Hepatocyte (in vitro differentiated cells): ENCODE data around the gene FAR1. TPM values are rescaled to one million over a fixed set of nuclear protein-coding genes. Genes with fewer than 3 reads are reported as not detected.
"Not testable (repeated sequence)": the region's sequence is repeated elsewhere in the genome, so short reads cannot be mapped to it uniquely, and the experiment has no call there.

Source experiments
- DNase-seq: peaks from one replicate; pipeline ENCODE4 v3.0.0-alpha.2; 2016; ENCODE audit warnings: low spot score
- H2AFZ ChIP-seq: fragments of 200-600 bp; sonication (generic); 2 replicates; pipeline ENCODE4 v1.6.0; 2016; ENCODE audit warnings: antibody characterized with exemption, mild to moderate bottlenecking
- H3K27ac ChIP-seq: fragments of 200-600 bp; sonication (generic); 2 replicates; pipeline ENCODE4 v1.5.1; 2016; ENCODE audit warnings: mild to moderate bottlenecking
- H3K27me3 ChIP-seq: fragments of 200-600 bp; sonication (generic); 2 replicates; pipeline ENCODE4 v1.6.1; 2016
- H3K36me3 ChIP-seq: fragments of 200-600 bp; sonication (generic); replicated peaks from 2 replicates; pipeline ENCODE4 v1.5.1; 2016; ENCODE audit warnings: low read depth; ENCODE audit not compliant: insufficient read depth
- H3K4me1 ChIP-seq: fragments of 200-600 bp; sonication (generic); 2 replicates; pipeline ENCODE4 v1.5.1; 2016; ENCODE audit warnings: mild to moderate bottlenecking, moderate library complexity; ENCODE audit not compliant: insufficient read depth
- H3K4me2 ChIP-seq: fragments of 200-600 bp; sonication (generic); 2 replicates; pipeline ENCODE4 v1.6.0; 2016
- H3K4me3 ChIP-seq: fragments of 200-600 bp; sonication (generic); 2 replicates; pipeline ENCODE4 v1.5.1; 2016; ENCODE audit warnings: mild to moderate bottlenecking
- H3K79me2 ChIP-seq: fragments of 200-600 bp; sonication (generic); 2 replicates; pipeline ENCODE4 v1.6.0; 2017; ENCODE audit warnings: mild to moderate bottlenecking
- H3K9me2 ChIP-seq: fragments of 200-600 bp; sonication (generic); replicated peaks from 2 replicates; pipeline ENCODE4 v1.6.0; 2017; ENCODE audit warnings: mild to moderate bottlenecking; ENCODE audit not compliant: insufficient read depth
- H3K9me3 ChIP-seq: fragments of 200-600 bp; sonication (generic); 2 replicates; pipeline ENCODE4 v1.5.1; 2016; ENCODE audit warnings: low read depth, mild to moderate bottlenecking
- H4K20me1 ChIP-seq: fragments of 200-600 bp; sonication (generic); 2 replicates; pipeline ENCODE4 v1.6.0; 2016; ENCODE audit warnings: mild to moderate bottlenecking; ENCODE audit not compliant: insufficient read depth, poor library complexity, severe bottlenecking
- EZH2 ChIP-seq: fragments of 200-600 bp; sonication (generic); IDR thresholded peaks from 2 replicates; pipeline ENCODE4 v1.6.1; 2016; ENCODE audit warnings: antibody characterized with exemption, mild to moderate bottlenecking, borderline replicate concordance
- EZH2phosphoT487 ChIP-seq: fragments of 200-600 bp; sonication (generic); IDR thresholded peaks from one replicate; pipeline ENCODE4 v1.6.1; 2018; ENCODE audit warnings: antibody characterized with exemption, mild to moderate bottlenecking, low read depth, moderate library complexity; ENCODE audit not compliant: unreplicated experiment, severe bottlenecking
- WGBS: methylation state at CpG from one replicate; pipeline ENCODE4 v1.1.6; 2016; ENCODE audit warnings: low lambda C conversion rate; ENCODE audit errors: missing lambda C conversion rate; 5-methylcytosine and 5-hydroxymethylcytosine counted together
- polyA plus RNA-seq: library from polyadenylated mRNA; unstranded; fragments of >200 nt; fragmentation: Nextera tagmentation; extraction: Ambion mirVana; gene quantifications from 2 replicates; pipeline ENCODE4 v1.2.1, GENCODE V29; 2016
- total RNA-seq: library from RNA; depleted of rRNA; stranded (reverse); fragments of >200 nt; gene quantifications from 2 replicates; pipeline ENCODE4 v1.2.3, GENCODE V29; 2014
- TF ChIP-seq, protein P1 (sequence below): fragments of 200-600 bp; sonication (generic); IDR thresholded peaks from 2 replicates; pipeline ENCODE4 v1.5.1; 2016; ENCODE audit warnings: antibody characterized with exemption, mild to moderate bottlenecking; ENCODE audit not compliant: poor library complexity

Gene FAR1, protein sequence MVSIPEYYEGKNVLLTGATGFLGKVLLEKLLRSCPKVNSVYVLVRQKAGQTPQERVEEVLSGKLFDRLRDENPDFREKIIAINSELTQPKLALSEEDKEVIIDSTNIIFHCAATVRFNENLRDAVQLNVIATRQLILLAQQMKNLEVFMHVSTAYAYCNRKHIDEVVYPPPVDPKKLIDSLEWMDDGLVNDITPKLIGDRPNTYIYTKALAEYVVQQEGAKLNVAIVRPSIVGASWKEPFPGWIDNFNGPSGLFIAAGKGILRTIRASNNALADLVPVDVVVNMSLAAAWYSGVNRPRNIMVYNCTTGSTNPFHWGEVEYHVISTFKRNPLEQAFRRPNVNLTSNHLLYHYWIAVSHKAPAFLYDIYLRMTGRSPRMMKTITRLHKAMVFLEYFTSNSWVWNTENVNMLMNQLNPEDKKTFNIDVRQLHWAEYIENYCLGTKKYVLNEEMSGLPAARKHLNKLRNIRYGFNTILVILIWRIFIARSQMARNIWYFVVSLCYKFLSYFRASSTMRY
- total RNA-seq (70.9 and 71.4 TPM in 2 replicates), polyA plus RNA-seq (21.7 and 23.7 TPM in 2 replicates)

DNA sequence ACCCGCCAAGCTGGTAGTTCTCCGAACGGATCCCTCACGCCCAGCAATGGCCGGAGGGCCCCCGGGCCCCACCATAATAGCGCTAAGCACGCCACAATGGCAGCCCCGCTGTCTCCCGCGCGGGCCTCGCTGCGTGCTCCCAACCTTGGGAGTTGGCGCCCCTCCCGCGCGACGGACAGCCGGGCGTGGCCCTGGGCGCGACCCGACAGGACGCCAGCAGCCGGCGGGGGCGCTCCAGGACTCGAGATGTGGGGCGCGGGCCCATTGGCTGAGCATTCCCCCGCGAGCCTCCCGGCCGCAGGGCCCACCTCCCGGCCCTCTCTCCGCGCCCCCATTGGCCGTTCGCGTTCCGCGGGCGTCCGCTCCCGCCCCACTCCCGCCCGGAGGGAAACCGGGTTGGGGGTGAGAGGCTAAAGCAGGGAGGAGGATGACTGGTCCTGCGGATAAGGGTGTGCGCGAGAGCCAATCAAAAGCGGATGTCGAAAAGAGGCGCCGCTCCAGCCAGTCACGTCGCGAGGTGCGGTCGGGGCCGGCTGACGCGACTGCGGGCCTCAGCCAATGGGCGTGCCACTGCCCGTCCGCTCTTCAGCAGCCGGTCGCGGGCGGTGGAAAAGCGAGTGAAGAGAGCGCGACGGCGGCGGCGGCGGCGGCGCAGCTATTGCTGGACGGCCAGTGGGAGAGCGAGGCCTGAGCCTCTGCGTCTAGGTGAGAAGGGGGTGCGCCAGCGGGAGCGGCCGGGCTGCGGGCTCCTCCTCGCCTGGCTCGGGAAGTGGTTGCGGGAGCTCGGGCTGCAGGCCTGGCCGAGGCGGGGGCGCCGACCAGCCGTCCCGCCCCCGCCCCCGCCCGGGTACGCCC, at the start of gene FAR1:
TSS of gene FAR1 (plus strand) at position 567 of the 855 bp plus-strand sequence. CDS start 26,098 bp downstream, outside the sequence.
- Histone ChIP-seq H2AFZ (peak within 1 kb of the TSS; percentile 85), H3K4me1 (peaks cover 16% of the 10 kb centered on the region), H3K4me2 (peak within 1 kb of the TSS; percentile 91), H3K79me2 (peaks cover 44% of the 10 kb centered on the region), H3K4me3 (peak within 1 kb of the TSS; percentile 46), H3K27me3 (no peaks in the 10 kb centered on the region), H4K20me1 (peaks cover 21% of the 10 kb centered on the region), H3K9me2 (no peaks in the 10 kb centered on the region), H3K9me3 (no peaks in the 10 kb centered on the region), H3K36me3 (no peaks in the 10 kb centered on the region), H3K27ac (peak within 1 kb of the TSS; percentile 82)
- DNase-seq: peak; percentile 98
- WGBS: under 1% methylated on average over 78 of the region's 104 CpGs
- TF ChIP-seq, protein P1, sequence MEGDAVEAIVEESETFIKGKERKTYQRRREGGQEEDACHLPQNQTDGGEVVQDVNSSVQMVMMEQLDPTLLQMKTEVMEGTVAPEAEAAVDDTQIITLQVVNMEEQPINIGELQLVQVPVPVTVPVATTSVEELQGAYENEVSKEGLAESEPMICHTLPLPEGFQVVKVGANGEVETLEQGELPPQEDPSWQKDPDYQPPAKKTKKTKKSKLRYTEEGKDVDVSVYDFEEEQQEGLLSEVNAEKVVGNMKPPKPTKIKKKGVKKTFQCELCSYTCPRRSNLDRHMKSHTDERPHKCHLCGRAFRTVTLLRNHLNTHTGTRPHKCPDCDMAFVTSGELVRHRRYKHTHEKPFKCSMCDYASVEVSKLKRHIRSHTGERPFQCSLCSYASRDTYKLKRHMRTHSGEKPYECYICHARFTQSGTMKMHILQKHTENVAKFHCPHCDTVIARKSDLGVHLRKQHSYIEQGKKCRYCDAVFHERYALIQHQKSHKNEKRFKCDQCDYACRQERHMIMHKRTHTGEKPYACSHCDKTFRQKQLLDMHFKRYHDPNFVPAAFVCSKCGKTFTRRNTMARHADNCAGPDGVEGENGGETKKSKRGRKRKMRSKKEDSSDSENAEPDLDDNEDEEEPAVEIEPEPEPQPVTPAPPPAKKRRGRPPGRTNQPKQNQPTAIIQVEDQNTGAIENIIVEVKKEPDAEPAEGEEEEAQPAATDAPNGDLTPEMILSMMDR: peak; percentile 59
- TF ChIP-seq EZH2phosphoT487: no peak

DNA sequence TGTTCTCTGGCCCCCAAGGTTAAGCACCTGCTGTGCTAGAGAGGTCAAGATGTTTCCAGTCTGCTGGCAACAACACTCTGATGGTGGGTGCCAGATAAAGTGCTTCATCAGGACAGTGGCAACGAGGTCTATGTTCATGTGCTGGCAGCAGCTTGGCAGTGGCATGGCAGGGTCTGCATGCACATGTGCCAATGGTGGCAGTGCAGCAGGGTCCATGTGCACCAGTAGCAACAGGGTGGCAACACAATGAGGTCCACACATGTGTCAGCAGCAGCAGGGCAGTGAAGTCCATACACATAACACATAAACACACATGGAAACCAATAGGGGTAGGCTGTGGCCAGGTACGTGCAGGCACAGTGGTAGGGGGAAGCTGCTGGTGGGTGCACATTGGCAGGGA, 48.4 kb upstream of the FAR1 start:
- Histone ChIP-seq H3K4me2 (no peak overlapping the region), H2AFZ (no peak overlapping the region), H3K27ac (no peak overlapping the region), H3K4me1 (no peaks in the 10 kb centered on the region), H3K79me2 (no peaks in the 10 kb centered on the region), H3K27me3 (no peaks in the 10 kb centered on the region), H3K36me3 (no peaks in the 10 kb centered on the region), H4K20me1 (no peaks in the 10 kb centered on the region), H3K4me3 (no peak overlapping the region), H3K9me2 (no peaks in the 10 kb centered on the region), H3K9me3 (no peaks in the 10 kb centered on the region)
- TF ChIP-seq EZH2 (no peak), EZH2phosphoT487 (no peak)
- TF ChIP-seq, protein P1: no peak
- no peak for DNase-seq
- WGBS: 87% methylated on average over 2 of the region's 2 CpGs

DNA sequence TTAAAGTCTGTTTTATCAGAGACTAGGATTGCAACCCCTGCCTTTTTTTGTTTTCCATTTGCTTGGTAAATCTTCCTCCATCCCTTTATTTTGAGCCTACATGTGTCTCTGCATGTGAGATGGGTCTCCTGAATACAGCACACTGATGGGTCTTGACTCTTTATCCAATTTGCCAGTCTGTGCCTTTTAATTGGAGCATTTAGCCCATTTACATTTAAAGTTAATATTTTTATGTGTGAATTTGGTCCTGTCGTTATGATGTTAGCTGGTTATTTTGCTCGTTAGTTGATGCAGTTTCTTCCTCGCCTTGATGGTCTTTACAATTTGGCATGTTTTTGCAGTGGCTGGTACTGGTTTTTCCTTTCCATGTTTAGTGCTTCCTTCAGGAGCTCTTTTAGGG, 41.6 kb upstream of the FAR1 start:
- not testable (repeated sequence) for H3K4me1 ChIP-seq, DNase-seq, H3K27me3 ChIP-seq, H3K4me3 ChIP-seq, H3K9me3 ChIP-seq, H2AFZ ChIP-seq, H3K9me2 ChIP-seq, H3K79me2 ChIP-seq, H3K4me2 ChIP-seq, H4K20me1 ChIP-seq, H3K27ac ChIP-seq, H3K36me3 ChIP-seq
- WGBS: 79% methylated on average over 3 of the region's 3 CpGs

DNA sequence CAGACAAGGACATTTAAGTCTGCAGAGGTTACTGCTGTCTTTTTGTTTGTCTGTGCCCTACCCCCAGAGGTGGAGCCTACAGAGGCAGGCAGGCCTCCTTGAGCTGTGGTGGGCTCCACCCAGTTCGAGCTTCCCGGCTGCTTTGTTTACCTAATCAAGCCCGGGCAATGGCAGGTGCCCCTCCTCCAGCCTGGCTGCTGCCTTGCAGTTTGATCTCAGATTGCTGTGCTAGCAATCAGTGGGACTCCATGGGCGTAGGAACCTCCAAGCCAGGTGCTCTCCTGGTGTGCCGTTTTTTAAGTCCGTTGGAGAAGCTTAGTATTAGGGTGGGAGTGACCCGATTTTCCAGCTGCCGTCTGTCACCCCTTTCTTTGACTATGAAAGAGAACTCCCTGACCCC, 39.8 kb upstream of the FAR1 start:
- H3K4me3 ChIP-seq, H4K20me1 ChIP-seq, H3K36me3 ChIP-seq, H3K9me2 ChIP-seq, H3K79me2 ChIP-seq, H3K4me1 ChIP-seq, DNase-seq, H2AFZ ChIP-seq, H3K27me3 ChIP-seq, H3K4me2 ChIP-seq, H3K9me3 ChIP-seq, H3K27ac ChIP-seq: not testable (repeated sequence)
- 61% methylated on average over 8 of the region's 8 CpGs for WGBS
